Ammon's horn (tissue), 1 donor: ENCODE measurements around the gene SPTBN2.

Source experiments
- DNase-seq: peaks from one replicate; pipeline ENCODE4 v3.0.0-alpha.2; 2016; ENCODE audit warnings: low spot score

Gene SPTBN2

DNA sequence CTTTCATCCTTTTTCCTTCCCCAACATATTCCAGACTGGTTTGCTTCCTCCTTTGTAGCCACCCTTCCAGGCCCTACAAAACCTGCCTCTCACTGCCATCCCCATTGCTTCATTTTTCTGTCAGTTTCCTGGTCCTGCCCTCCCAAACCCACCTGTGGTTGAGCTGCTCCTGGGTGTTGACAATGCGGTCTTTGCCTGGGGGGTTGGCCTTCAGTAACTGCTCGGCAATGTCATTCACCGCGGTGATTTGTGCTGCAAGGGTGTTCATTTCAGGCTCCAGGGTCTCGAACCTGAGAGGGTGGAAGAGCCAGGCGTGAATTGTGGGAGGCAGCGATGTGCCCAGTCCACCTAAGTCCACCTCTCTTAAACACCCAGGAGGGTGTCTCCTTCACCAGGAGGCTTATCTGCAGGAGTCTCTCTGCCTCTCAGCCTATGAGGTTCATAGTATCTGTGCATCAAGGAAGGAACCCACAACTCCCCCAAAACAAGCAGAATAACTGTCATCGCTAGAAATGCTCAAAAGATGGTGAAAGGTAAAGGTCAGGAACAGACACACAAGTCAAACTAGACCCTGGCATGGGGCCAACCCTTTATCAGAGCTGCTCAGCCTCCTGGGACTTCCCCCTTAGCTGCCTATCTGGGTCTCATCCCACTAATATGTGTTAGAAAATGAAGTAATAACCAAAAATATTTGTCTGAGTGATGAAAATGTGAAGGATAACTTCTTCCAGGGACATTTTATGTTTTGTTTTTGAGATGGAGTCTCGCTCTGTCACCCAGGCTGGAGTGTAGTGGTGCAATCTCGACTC lies 27.4 kb downstream of the SPTBN2 start:
- DNase-seq = no peak

DNA sequence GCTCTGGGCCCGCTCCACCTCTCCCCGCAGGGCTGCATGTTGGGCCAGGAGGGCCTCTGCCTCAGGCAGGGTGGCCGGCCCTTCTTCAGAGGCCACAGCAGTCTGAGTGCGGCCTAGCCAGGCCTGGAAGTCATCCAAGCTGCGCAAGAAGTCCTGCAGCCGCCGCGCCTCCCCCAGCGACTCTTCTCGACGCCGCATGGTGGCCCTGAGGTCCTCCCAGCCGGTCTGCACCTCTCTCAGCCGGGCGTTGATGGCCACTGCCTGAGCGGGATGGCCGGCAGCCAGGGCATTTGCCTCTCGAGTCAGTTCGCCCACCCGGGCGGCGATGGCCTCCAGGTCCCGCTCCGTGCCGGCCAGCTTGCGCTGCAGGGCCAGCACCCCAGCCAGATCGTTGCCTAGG lies 28.3 kb downstream of the SPTBN2 start:
- no peak for DNase-seq

DNA sequence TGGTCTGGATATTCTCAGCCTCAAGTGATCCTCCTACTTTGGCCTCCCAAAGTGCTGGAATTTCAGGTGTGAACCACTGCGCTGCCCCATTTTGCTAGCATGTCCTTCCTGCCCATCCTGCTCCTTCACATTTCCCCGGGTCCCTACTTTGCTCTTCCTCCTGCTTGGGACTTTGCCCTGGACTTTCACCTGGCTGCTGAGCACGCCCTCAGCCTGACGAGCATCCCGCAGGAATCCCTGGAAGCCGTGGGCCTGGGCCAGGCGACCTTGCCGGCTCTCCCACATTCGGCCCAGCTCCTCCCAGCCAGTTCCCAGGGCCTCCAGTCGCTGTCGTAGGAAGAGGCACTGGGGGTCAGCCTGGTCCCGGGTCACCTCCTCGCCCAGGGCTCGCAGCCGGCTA lies 28.7 kb downstream of the SPTBN2 start:
- no peak for DNase-seq

DNA sequence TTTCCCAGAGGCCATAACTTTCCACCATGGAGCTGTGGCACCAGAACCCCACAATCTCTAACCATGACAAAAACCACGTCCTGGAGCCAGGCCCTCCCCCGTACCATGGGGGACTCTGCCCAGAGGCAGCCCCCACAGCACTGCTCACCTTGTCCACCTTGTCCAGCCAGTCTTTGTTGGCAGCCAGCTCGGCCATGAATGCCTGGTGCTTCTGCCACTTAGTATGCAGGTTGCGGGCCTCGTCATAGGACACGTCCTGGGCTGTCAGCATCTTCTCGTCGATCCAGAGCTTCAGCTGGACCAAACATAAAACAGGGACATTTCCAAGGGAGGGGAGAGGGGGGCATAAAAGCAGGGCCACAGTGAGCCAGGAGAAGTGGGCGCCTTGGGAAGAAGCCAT lies 30.5 kb downstream of the SPTBN2 start:
- no peak for DNase-seq

DNA sequence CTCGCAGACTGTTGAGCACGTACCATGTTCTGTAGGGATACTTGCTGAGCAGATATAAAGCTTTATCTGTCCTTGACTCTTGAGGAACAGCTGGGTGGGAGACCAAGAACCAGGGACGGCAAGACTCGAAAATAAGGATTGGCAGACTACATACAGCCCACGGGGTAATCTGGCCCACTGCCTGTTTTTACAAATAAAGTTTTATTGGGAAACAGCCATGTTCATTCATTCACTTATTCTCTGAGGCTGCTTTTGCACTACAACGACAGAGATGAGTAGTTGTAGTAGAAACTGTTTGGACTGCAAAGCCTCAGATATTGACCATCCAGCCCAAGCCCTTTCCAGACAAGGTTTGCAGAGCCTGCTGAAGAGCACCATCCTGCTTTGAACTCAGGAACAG lies 31.0 kb downstream of the SPTBN2 start:
- no peak for DNase-seq

DNA sequence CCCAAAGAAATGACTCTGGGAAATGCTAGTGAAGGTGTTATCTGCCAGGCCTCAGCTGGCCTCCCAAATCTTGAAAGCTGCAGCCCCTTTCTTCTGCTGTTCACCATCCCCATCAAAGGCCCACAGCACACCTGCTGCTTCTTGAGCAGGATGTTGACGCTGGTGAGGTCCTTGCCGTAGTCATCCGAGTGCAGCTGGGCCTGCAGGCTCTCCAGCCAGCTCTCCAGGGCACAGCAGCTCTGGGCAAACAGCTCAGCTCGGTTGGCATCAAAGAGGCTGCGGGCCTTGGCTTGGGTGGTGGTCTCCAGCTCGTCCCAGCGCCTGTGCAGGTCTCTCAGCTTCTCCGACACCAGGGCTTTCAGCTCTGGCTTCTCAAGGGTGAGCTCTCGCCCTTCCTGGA lies 32.9 kb downstream of the SPTBN2 start:
- DNase-seq = no peak

DNA sequence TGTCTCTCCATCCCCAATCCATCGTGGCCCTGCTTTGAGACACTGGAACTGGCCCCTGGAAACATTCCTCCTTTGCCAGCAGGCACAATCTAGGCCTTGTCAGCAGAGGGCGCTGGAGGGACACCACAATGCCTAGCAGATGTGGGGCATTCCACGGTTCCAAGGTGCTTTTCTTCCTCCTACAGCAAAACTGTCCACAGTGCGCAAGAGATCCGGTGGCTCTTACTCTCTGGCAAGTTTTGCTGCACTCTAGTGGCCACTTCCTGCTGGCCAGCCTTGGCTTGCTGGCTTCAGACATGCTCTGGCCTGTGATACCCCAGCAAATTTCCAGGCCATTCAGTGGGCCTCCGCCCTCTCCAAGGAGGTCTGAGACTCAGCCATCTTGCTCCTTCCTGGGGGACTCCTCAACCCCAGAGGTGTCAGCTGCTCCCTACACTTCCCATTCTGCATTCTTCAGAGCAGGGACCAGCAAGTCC lies 34.2 kb downstream of the SPTBN2 start:
- peak; percentile 91 for DNase-seq

DNA sequence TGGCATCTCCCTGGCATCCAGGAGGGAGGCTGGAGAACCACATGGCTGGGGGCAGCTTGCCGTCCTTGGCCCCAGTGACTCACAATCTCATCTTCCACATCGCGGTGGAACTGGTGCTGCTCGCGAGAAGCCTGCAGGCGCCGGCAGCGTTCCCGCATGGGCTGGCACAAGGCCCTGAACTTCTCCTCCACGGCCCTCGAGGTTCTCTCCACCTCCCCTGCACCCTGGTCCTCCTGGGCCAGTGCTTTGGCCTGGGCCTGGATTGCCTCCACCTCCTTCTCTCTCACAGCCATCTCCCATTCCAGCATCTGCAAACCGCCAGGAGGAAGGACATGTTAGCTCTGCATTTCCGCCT lies 35.0 kb downstream of the SPTBN2 start:
- no peak for DNase-seq

DNA sequence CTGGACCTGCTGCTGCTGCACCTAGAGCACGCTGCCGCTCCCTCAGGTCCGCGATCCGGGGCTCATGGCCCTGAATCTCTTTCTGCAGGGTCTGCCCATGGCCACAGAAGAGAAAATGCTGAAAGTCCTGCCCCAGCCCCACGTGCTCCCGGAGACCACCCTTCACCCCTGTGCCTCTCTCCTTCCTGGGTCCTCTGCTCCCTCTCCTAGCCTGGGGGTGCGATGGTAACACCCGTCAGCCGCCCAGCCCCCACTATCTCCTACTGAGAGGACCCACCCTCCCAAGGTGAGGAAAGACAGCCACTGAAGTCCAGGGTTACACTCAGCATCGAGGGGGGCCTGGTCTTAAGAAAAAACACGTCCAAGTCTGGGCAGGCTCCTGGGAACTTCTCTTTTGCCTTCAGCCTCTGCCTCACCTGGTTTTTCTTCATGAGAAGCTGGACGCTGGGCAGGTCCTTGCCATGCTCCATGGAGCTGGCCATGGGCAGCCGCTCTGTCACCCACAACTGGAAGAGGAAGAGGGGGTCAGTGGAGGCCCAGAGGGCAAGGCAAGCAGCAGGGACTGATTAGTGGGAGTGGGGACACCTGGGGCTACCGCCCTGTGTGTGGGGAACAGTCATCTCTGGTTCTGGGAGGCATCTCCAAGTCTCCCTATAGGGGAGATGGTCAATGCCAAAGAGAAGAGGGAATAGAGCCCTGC lies 35.5 kb downstream of the SPTBN2 start:
- no peak for DNase-seq

DNA sequence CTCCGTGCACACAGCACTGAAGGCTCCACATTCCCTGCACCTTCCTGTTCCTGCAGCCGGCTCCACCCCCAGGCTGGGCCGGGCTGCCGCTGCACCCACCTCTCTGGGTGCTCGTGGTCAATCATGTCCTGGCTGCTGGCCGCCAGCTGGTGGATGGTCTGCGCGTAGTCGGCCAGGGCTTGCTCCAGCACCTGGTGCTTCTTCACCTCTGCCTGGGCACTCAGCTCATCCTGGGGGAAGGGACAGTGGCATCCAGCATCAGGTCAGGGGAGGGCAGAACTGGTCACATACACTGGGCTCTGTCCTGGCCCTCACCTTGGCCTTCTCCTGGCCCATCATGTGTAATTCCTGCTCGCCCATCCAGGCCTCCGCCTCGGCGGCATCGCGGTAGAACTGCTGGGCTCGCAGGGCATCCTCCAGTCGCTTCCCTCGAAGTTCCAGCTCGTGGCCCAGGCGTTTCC lies 36.1 kb downstream of the SPTBN2 start:
- DNase-seq = no peak

DNA sequence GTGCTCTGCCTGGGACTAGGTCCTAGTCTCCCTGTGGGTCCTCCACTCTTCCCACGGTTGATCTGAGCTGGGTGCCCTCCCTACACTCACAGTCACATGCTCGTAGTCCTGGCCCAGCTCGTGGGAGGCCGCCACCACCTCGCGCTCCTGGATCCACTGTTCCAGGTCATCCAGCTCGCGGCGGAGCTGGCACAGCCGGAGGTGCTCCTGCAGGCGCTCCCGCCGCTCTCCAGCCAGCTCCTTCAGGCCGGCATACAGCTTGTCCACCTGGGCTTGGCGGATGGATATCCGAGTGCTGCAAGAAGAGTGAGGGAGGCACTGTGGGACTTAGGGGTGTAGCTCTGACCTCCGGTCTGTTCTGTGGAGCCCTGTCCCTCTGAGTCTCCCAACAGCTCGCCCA lies 36.6 kb downstream of the SPTBN2 start:
- no peak for DNase-seq

DNA sequence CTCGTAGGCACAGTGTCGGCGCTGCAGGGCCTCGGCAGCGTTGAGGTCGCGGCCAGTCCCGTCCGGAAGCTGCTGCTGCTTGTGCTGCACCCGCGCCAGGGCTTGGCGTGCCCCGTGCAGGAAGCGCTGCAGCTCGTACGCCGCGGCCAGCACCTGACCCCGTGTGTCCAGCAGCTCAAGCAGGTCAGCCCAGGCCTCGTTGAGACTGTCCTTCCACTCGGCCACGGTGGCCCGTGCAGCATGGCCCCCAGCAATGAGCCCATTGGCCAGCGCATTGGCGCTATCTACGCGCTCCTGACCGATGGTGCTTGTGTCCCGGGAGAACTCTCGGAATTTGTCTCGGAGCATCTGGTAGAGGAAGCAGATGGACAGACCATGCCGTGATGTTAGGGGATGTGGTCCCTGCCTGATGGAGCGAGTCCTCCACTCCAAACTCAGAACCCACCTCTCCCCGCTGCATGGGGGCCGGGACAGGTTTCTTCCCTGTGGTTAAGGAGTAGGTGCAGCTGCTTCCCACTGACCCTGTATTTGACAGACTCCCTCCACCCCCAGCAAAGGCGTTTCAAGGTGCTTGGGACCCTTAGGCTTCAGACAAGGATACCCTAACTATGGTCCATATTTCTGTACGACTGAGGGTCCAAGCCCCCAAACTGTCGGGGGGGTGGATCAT lies 37.6 kb downstream of the SPTBN2 start:
- DNase-seq = no peak

DNA sequence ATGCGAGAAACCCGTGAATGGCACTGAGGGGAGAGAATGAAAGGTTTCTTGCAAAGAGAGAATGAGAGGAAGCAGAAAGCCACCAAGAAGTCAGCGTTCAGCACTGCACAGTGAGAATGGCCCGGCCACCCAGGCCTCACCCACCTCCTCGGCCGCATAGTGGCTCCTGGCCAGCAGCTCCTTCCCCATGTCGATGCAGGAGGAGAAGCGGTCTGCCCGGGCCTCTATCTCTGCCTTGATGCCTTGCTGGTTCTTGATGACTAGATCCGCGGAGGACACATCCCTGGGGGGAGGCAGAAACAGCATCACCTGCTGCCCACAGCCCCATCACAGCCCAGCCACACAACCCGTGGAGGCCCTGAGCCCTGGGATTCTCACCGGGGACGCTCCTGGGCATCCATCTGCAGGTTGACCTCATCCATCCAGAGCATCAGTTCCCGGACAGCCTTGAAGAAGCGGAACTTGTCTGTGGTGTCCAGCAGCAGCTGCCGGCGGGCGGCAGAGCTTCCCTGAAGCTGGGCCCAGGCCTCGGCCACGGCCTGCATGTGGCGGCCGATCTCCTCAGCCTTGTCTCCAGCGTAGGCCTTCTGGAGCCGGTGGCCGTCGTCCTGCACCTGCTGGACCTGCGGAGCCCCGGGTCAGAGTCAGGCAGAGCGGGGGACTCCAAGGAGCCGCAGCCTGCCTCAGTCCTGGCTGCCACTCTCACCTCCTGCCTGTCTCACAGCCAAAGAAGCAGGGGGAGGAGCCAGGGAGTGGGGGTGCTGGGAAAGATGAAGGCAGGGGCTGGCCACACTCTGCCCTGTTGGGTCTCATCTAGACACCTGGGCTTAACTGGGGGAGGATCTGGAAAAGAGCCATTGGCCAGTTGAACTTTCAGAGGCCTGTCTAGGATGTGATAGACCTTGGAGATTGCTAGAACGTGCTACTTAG lies 39.1 kb downstream of the SPTBN2 start:
- no peak for DNase-seq

DNA sequence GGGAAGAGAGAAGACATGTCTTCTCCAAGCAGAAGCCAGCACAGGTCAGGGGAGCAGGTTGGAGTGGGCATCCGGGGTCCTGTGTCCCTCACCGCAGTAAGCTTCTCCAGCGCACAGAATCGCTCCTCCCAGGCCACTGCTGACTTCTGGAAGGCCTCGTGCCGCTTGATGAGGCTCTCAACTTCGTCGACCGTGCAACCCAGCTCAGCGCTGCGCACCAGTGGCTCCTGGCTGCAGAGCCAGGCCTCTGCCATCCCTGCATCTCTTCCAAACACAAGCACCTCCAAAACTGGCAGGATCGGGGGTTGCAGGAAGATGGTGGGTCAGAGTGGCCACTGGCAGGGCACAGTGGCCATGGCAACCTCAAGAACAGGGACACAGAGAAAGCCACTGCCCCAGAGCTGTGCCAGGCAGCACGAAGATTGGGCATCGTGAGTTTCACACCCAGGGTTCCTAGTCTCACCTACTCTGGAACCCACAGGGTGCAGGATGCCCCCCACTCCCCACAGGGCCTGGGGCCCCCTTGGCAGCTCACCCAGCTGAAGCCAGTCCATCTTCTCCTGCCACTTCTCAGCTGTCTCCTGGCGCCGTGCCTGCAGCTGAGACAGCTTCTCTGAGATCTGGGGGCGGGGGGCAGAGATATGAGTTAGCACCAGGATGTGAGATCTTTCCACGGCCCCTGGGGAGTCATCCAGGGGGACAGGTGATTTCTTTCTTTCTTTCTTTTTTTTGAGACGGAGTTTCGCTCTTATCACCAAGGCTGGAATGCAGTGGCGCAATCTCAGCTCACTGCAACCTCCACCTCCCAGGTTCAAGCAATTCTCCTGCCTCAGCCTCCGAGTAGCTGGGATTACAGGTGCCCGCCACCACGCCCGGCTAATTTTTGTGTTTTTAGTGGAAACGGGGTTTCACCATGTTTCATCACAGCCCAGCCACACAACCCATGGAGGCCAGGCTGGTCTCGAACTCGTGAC lies 40.2 kb downstream of the SPTBN2 start:
- DNase-seq = no peak

DNA sequence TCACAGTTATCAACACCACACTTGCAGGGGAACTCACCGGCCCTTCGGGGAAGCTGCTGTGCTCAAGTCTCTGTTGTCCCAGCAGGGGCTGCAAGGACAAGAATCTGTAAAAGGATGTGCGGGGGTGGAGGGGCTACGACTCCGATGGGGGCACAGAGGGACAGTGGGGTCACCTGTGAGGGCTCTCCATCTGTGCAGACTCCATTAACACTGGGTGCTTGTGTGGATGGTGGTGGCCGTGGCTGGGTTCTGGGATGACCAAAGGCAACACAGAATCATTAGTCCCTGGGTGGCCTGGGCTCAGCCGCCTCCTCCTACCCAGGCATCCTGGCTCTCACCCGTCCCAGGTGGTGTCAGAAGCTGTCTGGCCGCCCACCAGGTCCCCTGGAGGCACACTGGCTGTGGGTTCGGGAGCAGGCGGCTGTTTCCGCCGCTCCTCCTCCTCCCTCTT lies 41.2 kb downstream of the SPTBN2 start:
- no peak for DNase-seq

DNA sequence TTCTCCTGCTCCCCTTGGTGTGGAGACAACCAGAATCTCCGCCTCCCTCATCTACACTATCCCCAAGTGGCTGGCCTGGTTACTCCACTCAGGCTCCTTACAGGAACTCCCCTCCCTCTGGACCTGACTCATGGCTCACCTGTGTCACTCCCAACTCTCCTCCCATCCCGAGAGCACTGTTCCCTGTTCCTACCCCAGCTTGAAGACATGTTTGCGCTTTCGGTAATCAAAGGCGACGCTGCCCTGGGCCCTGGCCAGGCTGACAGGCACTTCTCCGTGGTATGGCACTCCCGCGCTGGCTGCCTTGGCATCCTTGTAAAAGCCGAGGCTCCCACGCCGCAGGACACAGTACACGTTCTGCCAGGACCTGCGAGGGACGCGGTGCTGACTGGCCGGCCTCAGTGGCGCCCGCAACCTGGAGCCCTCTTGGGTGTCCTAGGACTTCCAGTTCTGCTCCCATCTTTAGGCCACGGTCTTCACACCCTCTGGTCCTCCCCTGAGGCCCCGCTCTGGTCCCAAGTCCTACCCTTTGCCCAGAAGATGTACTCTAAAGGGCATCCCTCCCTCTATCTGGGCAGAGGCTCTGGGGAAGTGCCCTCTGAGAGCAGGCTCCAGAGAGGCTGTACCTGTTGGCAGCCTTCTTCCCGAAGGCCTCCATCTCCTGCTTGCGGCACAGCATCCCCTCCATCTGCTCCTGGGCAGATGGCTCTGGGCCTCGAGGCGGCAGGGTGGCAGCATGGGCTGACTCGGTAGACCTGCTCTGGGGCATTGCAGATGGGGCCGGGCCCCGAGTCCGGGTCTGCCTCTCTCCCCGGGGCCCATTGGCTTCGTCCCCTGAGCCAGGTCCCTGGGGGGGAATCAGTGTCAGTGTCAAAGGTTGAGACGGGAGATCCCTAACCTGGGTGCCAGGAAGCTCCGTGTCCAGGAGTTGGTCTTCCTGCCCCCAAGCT lies 41.9 kb downstream of the SPTBN2 start:
- DNase-seq = no peak

DNA sequence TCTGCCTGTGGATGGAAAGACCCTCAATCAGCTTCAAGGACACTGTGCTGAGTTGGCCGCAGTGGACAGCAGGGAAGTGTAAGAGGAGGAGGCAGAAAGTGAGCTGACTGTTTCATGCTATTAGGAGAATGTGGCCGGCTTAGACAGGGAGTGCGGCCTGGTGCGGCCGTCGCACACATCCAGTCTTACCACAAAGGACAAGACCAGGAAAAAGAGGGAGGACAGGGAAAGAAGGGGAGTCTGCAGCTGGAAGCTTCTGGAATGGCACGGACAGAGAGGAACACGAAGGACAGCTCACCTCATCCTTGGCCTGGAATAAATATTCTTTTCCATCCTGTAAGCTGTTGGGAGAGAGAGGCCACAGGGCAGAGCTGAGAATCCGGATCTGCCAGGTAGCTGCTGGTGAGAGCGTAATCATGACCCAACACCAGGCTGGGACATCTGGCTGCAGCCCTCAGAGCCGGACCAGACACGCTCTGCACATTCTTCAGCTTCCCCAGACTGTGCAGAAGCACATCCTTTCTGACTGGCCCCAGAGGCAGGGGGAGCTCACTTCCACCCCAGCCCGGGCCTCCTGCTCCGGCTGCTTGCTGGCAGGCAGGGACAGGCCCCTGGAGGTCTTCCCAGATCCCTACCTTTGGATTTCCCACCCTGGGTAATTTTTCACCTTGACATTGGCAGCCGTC lies 42.8 kb downstream of the SPTBN2 start:
- DNase-seq = no peak

DNA sequence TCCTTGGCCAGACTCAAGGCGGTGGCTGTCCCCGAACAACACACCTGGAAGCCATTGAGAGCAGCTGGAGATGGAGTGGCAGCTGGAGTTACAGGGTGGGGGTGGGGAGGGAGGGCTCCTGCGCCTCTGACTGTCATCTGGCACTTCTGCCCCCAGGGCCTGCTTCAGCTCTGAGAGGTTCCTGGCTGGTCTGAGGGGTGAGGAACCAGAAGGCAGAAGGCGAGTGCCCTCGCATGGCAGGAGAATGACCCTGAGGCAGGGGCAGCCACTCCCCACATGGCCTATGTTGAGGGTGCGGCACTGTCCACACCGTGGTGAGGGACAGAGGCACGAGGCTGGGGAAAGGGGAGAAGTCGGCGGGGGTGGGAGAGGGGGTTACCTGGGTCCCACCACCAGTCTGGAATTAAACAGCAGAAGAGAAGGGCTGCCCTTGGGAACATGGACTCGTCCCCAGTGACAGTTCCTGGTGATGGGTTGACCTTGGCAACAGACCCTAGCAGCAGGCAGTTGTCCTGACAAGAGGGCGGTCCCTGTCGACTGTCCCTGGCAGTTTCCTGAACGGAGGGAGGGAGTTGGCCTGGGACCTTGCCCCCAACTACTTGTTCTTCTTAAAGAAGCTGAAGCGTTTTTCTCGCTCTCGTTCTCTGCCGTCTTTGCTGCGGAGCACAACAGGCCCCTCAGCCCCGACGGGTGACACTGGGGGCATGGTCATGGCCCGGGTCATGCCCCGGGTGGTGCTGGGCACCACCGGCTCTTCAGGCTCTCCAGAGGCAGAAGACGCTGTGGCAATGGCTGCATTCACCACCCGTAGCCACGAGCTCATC lies 43.5 kb downstream of the SPTBN2 start:
- no peak for DNase-seq
